Stimulated activated memory B cell treated with anti-CD40 and anti-IgM and Interleukin-4, amounts not matched to agents 10 μg/mL and 1 μg/mL and 100 μg/mL, for 72 hours (primary cell): ENCODE measurements around the gene SRMS.

Experiments used
- ATAC-seq: fragments of 150-1000 bp; cut with Tn5 transposase; 2 replicates; pipeline ENCODE4 v1.10.0; 2021
- H3K27ac Mint-ChIP-seq: one replicate; pipeline ENCODE4 v1.8.0; 2022; ENCODE audit warnings: mild to moderate bottlenecking, mixed read lengths
- H3K27me3 Mint-ChIP-seq: one replicate; pipeline ENCODE4 v1.8.0; 2022; ENCODE audit warnings: mixed read lengths
- H3K36me3 Mint-ChIP-seq: one replicate; pipeline ENCODE4 v1.8.0; 2022; ENCODE audit warnings: mixed read lengths
- H3K4me1 Mint-ChIP-seq: one replicate; pipeline ENCODE4 v1.8.0; 2022; ENCODE audit warnings: mixed read lengths
- H3K4me3 Mint-ChIP-seq: one replicate; pipeline ENCODE4 v1.8.0; 2022; ENCODE audit warnings: mild to moderate bottlenecking, moderate library complexity, mixed read lengths
- H3K9me3 Mint-ChIP-seq: one replicate; pipeline ENCODE4 v1.8.0; 2022; ENCODE audit warnings: mixed read lengths

Gene SRMS

DNA sequence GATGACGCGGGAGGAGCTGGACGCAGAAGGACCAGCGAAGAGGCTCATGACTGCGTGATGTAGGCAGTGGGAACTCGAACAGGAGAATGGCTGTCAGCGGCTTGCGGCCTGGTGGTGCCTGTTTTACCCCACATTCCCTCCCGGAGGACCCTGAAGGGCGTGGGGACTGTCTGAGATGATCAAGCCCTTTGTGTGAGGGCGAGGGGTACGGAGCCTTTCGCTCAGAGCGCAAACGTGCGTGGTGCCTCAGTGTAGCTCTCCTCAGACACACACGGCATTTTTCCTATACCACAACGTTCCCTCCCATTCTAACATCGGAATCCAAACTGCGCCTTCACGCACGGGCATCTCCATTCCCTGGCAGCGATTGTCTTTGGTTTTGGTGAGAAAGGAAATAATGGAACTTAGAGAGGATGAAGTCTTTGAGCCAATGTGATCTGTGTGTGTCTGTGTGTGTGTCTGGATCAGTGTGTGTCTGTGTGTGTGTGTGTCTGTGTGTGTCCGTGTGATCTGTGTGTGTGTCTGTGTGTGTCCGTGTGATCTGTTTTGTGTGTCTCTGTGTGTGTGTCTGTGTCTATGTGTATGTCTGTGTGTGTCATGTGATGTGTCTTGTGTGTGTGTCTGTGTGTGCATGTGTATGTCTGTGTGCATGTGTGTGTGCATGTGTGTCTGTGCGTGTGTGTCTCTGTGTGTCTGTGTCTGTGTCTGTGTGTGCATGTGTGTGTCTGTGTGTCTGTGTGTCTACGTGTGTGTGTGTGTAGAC, 15.7 kb downstream of the SRMS start:
- no peak overlapping the region for H3K4me3 Mint-ChIP-seq
- no peak for ATAC-seq
- H3K27ac Mint-ChIP-seq, result no peak overlapping the region
- H3K9me3 Mint-ChIP-seq, result peaks cover 4% of the 10 kb centered on the region
- no peaks in the 10 kb centered on the region for H3K36me3 Mint-ChIP-seq
- peaks cover 51% of the 10 kb centered on the region for H3K27me3 Mint-ChIP-seq
- peaks cover 22% of the 10 kb centered on the region for H3K4me1 Mint-ChIP-seq

DNA sequence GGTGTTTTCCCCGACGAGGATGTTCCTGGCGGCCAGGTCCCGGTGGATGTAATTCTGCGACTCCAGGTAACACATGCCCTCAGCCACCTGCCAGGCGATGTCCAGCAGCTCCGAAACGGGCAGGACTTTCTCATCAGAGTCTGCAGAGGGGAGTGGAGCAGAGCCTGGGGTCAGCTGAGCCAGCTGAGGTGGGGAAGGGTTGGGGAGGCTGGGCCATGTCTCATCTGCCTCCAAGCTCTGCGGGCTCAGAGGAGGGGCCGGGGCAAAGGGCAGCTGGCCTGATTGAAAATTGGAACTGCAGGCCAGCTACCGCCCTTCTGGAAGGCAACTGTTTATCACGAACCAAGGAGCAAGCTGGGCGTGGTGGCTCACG, 16.8 kb downstream of the SRMS start:
- Mint-ChIP-seq H3K4me1 (peaks cover 21% of the 10 kb centered on the region), H3K4me3 (no peak overlapping the region), H3K9me3 (peaks cover 4% of the 10 kb centered on the region), H3K27ac (no peak overlapping the region), H3K36me3 (no peaks in the 10 kb centered on the region), H3K27me3 (peaks cover 43% of the 10 kb centered on the region)
- ATAC-seq, result no peak

DNA sequence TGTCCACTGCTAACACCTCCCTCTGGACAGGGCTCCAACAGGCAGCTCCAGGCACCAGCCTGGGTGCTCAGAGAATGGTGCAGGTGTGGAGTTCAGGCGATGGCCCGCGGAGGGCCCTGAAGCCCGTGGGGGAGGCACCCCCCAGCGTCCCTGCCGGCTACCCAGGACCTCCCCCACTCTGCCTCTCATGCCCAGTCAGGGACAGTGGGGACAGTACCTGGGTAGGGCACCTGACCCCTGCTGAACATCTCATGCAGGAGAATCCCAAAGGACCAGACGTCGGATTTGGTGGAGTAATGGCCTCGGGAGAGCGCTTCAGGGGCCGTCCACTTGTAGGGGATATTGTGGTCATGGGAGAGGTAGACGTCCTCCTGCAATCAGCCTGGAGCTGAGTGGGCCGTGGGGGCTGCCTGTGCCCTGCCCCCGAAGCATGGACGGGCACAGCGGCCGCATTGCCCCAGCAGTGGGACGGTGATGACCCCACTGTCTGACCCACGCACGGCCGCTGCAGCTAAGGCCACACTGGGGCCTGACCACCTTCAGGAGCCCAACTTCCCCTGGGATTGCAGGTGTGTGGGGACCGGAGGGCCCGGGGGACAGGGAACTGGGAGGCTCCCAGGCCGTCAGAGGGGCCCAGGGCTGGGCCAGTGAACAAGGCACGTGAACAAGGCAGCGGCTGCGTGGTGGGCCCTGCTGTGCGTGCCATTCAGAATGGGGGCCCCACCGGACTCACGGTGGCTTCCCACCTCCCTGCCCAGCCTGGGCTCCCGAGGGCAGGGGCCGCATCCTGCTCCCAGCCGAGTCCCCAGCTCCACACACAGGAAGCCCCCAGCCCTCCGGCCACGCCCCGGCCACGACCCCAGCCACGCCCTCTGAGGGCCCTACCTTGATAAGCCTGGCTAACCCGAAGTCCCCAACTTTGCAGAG, 17.4 kb downstream of the SRMS start:
- Mint-ChIP-seq H3K9me3 (peaks cover 4% of the 10 kb centered on the region), H3K4me1 (peaks cover 25% of the 10 kb centered on the region), H3K4me3 (no peak overlapping the region), H3K27ac (no peak overlapping the region), H3K36me3 (no peaks in the 10 kb centered on the region), H3K27me3 (peaks cover 43% of the 10 kb centered on the region)
- ATAC-seq, result no peak

DNA sequence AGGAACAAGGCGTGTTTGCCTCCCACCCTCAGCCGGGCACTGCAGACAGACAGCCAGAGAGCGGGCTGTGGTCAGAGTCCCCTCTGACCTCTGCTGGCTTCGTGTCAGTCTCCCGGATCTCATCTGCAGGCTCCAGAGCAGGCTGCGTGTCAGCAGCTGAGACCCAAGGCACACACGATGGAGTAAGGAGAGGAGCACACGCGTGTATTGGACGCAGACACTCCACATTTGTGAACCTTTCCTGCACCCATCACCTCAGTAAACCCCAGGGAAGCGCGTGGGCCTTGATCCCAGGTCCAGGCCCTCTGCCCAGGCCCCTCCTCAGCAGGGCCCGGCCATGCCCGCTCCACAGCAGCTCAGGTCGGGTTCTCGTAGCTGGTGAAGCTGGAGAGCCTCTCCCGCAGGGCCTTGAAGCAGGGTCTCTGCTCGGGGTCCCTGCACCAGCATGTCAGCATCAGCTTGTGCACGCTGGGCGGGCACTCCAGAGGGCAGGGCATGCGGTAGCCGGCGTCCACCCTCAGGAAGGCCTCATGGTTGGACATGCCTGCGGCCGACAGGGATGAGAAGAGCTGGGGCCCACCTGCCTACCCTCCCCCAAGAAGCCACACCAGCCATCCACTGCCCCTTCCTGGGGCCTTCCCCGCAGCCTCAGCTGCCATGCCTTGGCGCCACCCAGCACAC, 18.2 kb downstream of the SRMS start:
- no peak overlapping the region for H3K27ac Mint-ChIP-seq
- no peak overlapping the region for H3K4me3 Mint-ChIP-seq
- H3K4me1 Mint-ChIP-seq, result peaks cover 32% of the 10 kb centered on the region
- H3K27me3 Mint-ChIP-seq, result peaks cover 43% of the 10 kb centered on the region
- peaks cover 4% of the 10 kb centered on the region for H3K9me3 Mint-ChIP-seq
- ATAC-seq, result no peak
- H3K36me3 Mint-ChIP-seq, result no peaks in the 10 kb centered on the region

DNA sequence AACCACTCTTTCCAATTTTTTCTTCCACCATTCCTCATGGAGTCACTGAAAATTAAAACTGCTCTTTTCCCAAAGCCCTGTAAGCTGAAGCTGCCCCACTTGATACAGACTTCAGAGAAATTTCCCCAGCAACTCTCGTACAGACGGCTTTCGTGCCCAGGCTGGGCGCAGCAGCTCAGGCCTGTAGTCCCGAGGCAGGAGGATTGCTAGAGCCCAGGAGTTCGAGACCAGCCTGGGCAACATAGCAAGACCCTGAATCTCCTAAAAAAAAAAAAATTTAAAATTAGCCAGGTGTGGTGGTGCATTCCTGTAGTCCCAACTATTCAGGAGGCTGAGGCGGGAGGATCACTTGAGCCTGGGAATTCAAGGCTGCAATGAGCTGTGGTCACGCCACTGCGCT, 20.4 kb downstream of the SRMS start:
- no peak for ATAC-seq
- peaks cover 25% of the 10 kb centered on the region for H3K27me3 Mint-ChIP-seq
- H3K4me1 Mint-ChIP-seq, result peaks cover 44% of the 10 kb centered on the region
- peaks cover 19% of the 10 kb centered on the region for H3K36me3 Mint-ChIP-seq
- peaks cover 8% of the 10 kb centered on the region for H3K9me3 Mint-ChIP-seq
- H3K4me3 Mint-ChIP-seq, result no peak overlapping the region
- H3K27ac Mint-ChIP-seq, result no peak overlapping the region

DNA sequence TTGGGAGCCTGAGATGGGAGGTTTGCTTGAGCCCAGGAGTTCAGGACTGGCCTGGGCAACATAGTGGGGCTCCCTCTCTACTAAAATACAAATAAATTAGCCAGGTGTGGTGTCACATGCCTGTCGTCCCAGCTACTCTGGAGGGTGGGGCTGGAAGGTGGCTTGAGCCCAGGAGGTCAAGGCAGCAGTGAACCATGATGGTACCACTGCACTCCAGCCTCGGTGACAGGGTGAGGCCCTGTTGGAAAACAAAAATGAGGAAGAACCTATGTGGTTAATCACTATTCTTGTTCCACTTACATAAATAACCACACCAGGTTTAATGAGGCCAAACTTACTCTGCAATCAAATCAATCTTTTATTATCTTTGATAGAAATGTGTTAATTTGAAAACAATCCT, 21.6 kb downstream of the SRMS start:
- no peak overlapping the region for H3K4me3 Mint-ChIP-seq
- H3K27me3 Mint-ChIP-seq, result peaks cover 18% of the 10 kb centered on the region
- peaks cover 23% of the 10 kb centered on the region for H3K36me3 Mint-ChIP-seq
- peaks cover 5% of the 10 kb centered on the region for H3K9me3 Mint-ChIP-seq
- peaks cover 53% of the 10 kb centered on the region for H3K4me1 Mint-ChIP-seq
- no peak for ATAC-seq
- peak overlapping the region; percentile 17 for H3K27ac Mint-ChIP-seq

DNA sequence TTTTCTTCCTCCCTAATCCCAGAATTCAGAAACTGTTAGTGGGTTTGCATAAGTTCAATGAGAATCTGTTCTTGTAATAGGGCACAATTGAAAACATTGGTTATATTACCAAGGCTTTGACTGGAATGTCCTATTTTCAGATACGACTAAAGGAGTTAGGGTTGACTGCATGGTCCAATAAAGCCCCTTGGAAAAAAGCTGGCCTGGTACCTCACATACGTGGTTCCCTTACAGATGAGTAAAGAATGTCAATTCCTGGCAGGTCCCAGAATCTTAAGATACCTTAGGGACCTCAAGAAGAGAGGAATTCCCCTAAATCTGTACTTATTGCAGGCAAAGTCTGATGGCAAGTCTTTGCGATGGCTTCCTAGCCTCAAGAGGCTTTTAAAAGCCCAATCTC, 22.4 kb downstream of the SRMS start:
- Mint-ChIP-seq H3K4me1 (peaks cover 53% of the 10 kb centered on the region), H3K27ac (no peak overlapping the region), H3K36me3 (peaks cover 23% of the 10 kb centered on the region), H3K4me3 (no peak overlapping the region), H3K27me3 (peaks cover 17% of the 10 kb centered on the region), H3K9me3 (peaks cover 5% of the 10 kb centered on the region)
- ATAC-seq, result no peak

DNA sequence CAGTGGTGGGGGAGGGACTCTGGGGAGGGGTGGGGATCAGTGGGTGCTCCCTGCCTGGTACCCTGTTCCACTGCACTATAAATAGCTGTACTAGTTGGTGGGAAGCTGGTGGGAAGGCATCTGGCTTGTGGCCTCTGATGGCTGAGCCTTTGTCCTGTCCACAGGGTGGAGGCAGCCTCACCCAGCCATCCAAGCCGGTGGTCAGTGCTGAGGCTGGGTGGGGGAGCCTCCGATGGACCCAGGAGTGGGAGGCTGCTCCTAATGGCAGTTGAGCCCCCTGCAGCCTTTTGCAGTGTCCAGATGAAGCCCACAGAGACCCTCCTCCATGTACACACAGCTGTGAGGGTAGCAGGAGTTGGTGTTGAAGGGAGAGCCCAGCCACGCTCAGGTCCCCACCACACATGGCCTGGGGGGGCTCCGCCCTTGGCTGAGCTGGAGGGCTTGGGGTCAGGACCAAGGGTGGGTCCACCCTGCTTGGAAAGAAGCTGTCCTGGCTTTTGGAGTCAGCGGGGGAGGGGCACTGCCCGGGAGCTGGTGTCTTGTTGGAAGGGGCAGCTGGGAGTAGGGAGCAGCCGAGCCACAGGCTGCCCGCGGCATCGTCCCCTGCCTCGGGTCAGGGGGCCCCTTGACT, 24.5 kb downstream of the SRMS start:
- Mint-ChIP-seq H3K4me1 (peaks cover 45% of the 10 kb centered on the region), H3K9me3 (peaks cover 5% of the 10 kb centered on the region), H3K4me3 (no peak overlapping the region), H3K27ac (no peak overlapping the region), H3K27me3 (peaks cover 3% of the 10 kb centered on the region), H3K36me3 (peaks cover 23% of the 10 kb centered on the region)
- no peak for ATAC-seq

DNA sequence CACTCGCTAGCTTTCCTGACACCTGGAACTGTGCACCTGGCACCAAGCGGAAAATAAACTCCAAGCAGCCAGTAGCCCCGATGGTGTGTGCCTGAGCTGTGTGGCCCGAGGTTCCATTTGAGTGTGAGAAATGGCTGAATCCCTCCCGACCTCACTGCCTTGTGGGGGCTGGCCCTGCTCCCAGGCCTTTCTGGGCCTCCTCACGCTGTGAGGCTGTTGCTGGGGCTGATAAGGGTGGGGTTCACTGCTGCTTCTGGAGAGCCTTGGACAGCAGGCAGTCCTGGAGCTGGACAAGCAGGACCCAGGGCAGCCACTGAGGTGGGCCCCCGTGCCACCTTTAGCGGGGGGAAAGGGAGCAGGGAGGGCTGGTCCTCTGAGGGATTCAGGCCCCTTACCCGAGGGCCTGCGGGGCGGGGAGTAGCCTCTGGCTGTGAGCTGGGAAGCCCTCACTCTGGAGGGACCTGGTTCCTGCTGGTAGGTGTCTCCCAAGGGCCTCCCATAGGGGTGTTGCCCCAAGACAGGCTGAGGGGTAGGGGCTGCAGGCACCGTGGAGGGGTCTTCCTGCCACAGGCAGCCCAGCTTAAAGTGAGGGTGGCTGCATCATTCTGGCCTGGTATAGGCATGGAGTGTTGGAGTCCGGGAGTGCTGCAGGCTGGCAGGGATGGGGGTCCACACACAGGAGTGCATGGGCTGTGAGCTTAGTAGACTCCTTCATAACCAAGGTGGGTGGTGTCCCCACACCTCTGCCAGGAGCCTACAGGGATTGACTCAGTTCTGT, 25.3 kb downstream of the SRMS start:
- H3K36me3 Mint-ChIP-seq, result peaks cover 23% of the 10 kb centered on the region
- H3K27me3 Mint-ChIP-seq, result peaks cover 9% of the 10 kb centered on the region
- no peak overlapping the region for H3K27ac Mint-ChIP-seq
- H3K9me3 Mint-ChIP-seq, result peaks cover 5% of the 10 kb centered on the region
- peak overlapping the region; percentile 53 for H3K4me3 Mint-ChIP-seq
- H3K4me1 Mint-ChIP-seq, result peaks cover 45% of the 10 kb centered on the region
- ATAC-seq, result no peak

DNA sequence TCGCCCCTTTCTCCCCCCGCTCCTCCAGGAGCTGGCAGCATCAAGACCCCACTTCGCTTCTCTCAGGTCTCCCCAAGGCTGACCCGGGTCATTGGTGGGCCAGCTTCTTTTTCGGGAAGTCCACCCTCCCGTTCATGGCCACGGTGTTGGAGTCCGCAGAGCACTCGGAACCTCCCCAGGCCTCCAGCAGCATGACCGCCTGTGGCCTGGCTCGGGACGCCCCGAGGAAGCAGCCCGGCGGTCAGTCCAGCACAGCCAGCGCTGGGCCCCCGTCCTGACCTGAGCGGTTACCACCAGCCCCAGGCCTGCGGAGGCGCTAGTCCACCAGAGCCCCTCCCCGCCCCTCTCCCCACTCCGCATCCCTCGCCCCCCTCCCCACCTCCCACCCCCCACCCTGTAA, 25.9 kb downstream of the SRMS start:
- ATAC-seq, result no peak
- peaks cover 9% of the 10 kb centered on the region for H3K27me3 Mint-ChIP-seq
- peaks cover 23% of the 10 kb centered on the region for H3K36me3 Mint-ChIP-seq
- peak overlapping the region; percentile 85 for H3K27ac Mint-ChIP-seq
- H3K4me3 Mint-ChIP-seq, result peak overlapping the region; percentile 86
- H3K9me3 Mint-ChIP-seq, result peaks cover 5% of the 10 kb centered on the region
- peaks cover 39% of the 10 kb centered on the region for H3K4me1 Mint-ChIP-seq

DNA sequence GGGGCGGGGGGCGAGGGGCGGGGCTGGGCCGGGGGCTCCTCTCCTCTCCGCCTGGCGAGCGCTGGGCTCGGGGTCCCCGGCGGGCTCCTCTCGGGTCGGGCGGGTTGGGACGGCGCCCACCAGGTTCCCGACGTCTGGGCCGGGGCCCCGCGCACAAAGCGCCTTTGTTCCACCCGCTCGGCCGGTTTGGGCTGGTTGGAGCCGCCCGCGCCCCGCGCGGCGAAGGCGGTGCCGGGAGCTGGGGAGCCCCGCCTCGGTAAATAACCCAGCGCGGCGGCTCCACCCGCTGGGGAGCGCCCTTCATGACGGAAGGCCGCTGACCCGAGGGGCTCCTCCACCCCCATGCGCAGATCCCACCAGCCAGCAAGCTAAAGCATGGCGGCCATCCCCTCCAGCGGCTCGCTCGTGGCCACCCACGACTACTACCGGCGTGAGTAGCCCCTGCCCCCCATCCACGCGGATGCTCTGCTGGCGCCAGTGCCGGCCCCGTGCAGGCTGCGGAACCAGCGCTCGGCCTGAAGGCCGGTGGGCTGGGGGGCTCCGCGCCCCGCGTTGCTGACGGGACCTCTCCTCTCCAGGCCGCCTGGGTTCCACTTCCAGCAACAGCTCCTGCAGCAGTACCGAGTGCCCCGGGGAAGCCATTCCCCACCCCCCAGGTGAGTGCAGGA, 26.5 kb downstream of the SRMS start:
- H3K4me1 Mint-ChIP-seq, result peaks cover 35% of the 10 kb centered on the region
- peaks cover 5% of the 10 kb centered on the region for H3K9me3 Mint-ChIP-seq
- peak; percentile 77 for ATAC-seq
- peaks cover 23% of the 10 kb centered on the region for H3K36me3 Mint-ChIP-seq
- peak overlapping the region; percentile 86 for H3K4me3 Mint-ChIP-seq
- peak overlapping the region; percentile 85 for H3K27ac Mint-ChIP-seq
- H3K27me3 Mint-ChIP-seq, result peaks cover 9% of the 10 kb centered on the region

DNA sequence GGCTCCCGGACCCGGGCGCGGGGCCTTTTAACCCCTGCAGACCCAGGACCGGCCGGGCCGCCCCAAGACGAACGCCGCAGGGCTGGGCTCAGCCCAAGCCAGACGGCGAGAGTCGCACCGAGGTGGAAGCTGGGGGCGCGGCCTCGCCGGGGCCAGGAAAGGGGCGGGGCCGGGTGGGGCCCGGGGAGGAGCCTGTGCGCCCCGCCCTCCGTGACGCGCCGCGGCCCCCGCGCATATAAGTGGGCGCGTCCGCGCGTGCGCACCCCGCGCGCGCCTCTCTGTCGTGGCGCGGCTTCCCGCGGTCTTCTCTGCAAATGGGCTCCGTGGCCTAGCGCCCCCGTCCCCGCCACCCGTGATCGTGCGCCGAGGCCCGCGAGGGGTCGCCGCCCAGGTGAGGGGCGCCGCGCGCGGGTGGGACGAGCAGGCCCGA, 27.0 kb downstream of the SRMS start, which contains the start of gene PPDPF:
PPDPF (plus strand) TSS at position 262 of the 430 bp plus-strand sequence. CDS start 544 bp downstream, outside the sequence.
- H3K9me3 Mint-ChIP-seq, result peaks cover 5% of the 10 kb centered on the region
- peaks cover 29% of the 10 kb centered on the region for H3K4me1 Mint-ChIP-seq
- H3K4me3 Mint-ChIP-seq, result peak within 1 kb of the TSS; percentile 86
- peak within 1 kb of the TSS; percentile 85 for H3K27ac Mint-ChIP-seq
- peaks cover 23% of the 10 kb centered on the region for H3K36me3 Mint-ChIP-seq
- peaks cover 9% of the 10 kb centered on the region for H3K27me3 Mint-ChIP-seq
- peak; percentile 89 for ATAC-seq

DNA sequence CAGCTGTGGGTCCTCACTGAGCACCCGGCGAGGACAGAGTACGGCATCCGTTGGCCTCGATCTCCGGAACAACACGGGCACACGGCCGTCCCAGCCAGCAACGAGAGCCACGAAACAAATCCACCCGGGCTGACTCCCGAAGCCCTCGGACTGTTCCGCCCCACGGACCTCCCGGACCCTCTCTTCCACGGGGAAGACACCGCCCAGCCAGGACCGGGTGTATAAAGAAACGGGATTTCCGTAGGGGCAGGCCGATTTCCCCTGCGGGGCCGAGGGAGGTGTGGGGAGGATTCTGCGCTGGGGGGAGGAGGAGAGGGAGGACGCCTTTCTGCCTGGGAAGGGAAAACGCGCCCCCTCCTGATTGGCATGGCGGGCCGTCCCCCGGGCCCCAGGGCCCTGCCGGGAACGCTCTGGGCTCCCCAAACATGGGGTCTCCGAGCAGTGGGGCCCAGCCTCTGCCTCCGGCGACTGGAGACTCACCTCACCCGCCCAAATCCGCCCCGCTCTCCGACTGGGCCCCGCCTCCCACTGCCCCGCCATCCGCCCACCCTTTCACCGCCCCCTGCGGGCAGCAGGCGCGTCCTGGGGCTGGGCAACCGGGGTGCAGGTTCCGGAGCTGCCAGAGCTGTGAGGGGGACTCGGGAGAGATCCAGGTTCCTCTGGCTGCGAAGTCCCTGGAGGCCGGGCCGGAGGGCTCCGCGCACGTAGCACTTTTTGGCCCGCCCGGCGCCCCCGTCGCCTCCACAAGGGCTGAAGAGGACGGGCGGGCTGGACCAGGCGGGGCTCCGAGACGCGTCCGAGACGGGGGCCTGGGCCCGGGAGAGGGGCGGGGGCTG, 27.7 kb downstream of the SRMS start:
- Mint-ChIP-seq H3K36me3 (peaks cover 23% of the 10 kb centered on the region), H3K4me1 (peaks cover 26% of the 10 kb centered on the region), H3K27me3 (peaks cover 9% of the 10 kb centered on the region), H3K9me3 (peaks cover 5% of the 10 kb centered on the region), H3K27ac (peak overlapping the region; percentile 85), H3K4me3 (peak overlapping the region; percentile 78)
- peak; percentile 68 for ATAC-seq
